ENCODE results near the gene SBK2. TPM values are rescaled to one million over a fixed set of nuclear protein-coding genes. Genes with fewer than 3 reads are reported as not detected.

The SBK2 gene
- total RNA-seq, 3 donors from 2014 or later, result not detected

GRCh38 chr19:55495646-55496349 is 41.1 kb downstream of the SBK2 start:
- Histone ChIP-seq H3K4me3 (no peak overlapping the region), H3K4me1 (ENCODE audit: low read depth) (no peaks in the 10 kb centered on the region), H3K36me3 (ENCODE audit: low read depth) (no peaks in the 10 kb centered on the region), H3K9me3 (no peaks in the 10 kb centered on the region)
- no peak for TF ChIP-seq CTCF (IDR thresholded peaks at IDR 0.05)
- DNase-seq, result peak in 1 of 3 donors; percentile 15
- no peak for ATAC-seq
- intact Hi-C loops (cut with DNase I, micrococcal nuclease), result no loop called here

- no peaks in the 10 kb centered on the region for H3K4me1 ChIP-seq (ENCODE audit: low read depth)
Measured at GRCh38 chr19:55494172-55494761, 42.7 kb downstream of the SBK2 start.

GRCh38 chr19:55493645-55494171 is 43.2 kb downstream of the SBK2 start:
- H3K4me1 ChIP-seq (ENCODE audit: low read depth), result no peaks in the 10 kb centered on the region
- H3K9me3 ChIP-seq, result no peaks in the 10 kb centered on the region
- peak in 1 of 3 donors; percentile 15 for DNase-seq
- ATAC-seq, result no peak
- no peak for TF ChIP-seq CTCF (IDR thresholded peaks at IDR 0.05)
- no peak overlapping the region for H3K4me3 ChIP-seq
- intact Hi-C loops (cut with DNase I, micrococcal nuclease), result no loop called here
- H3K36me3 ChIP-seq (ENCODE audit: low read depth), result no peaks in the 10 kb centered on the region

More at GRCh38 chr19:55494172-55494761, 42.7 kb downstream of the SBK2 start:
- no peak for DNase-seq
- intact Hi-C loops (cut with DNase I, micrococcal nuclease), result no loop called here
- no peaks in the 10 kb centered on the region for H3K9me3 ChIP-seq
- no peak for TF ChIP-seq CTCF (IDR thresholded peaks at IDR 0.05)
- peak; percentile 35 for ATAC-seq
- H3K4me3 ChIP-seq, result no peak overlapping the region
- no peaks in the 10 kb centered on the region for H3K36me3 ChIP-seq (ENCODE audit: low read depth)

- no peak overlapping the region for H3K4me3 ChIP-seq
- intact Hi-C loops (cut with DNase I, micrococcal nuclease), result no loop called here
- no peaks in the 10 kb centered on the region for H3K9me3 ChIP-seq
Measured at GRCh38 chr19:55493052-55493644, 43.8 kb downstream of the SBK2 start.

More at GRCh38 chr19:55493052-55493644, 43.8 kb downstream of the SBK2 start:
- H3K4me1 ChIP-seq (ENCODE audit: low read depth), result no peaks in the 10 kb centered on the region
- H3K36me3 ChIP-seq (ENCODE audit: low read depth), result no peaks in the 10 kb centered on the region
- ATAC-seq (no peak), DNase-seq (no peak)
- no peak for TF ChIP-seq CTCF (IDR thresholded peaks at IDR 0.05)
